ENCODE results near the gene PLD5. TPM values are rescaled to one million over a fixed set of nuclear protein-coding genes. Genes with fewer than 3 reads are reported as not detected.
"Not testable (repeated sequence)": the region's sequence is repeated elsewhere in the genome, so short reads cannot be mapped to it uniquely, and the experiment has no call there.

Gene PLD5
- total and polyA plus RNA-seq, 9 donors = 0.35 to 6.2 (median 1.1) TPM

- no peaks in the 10 kb centered on the region for H3K36me3 ChIP-seq
- H3K9me3 ChIP-seq = no peaks in the 10 kb centered on the region
- TF ChIP-seq CTCF (IDR thresholded peaks at IDR 0.05) (no peak), POLR2A (IDR thresholded peaks at IDR 0.05) (no peak), EP300 (IDR thresholded peaks at IDR 0.05) (no peak)
- no peaks in the 10 kb centered on the region for H3K27me3 ChIP-seq
- WGBS, 3 donors = 77 to 85% (median 85%) methylated on average over 4 of the region's 4 CpGs
- H3K4me3 ChIP-seq = no peak overlapping the region
- DNase-seq = no peak
- H3K27ac ChIP-seq = no peak overlapping the region
- H3K4me1 ChIP-seq (ENCODE audit: insufficient read depth) = no peaks in the 10 kb centered on the region
- intact Hi-C loops (cut with DNase I) = no loop called here
Measured at GRCh38 chr1:242100921-242101320, 423.6 kb downstream of the PLD5 start.

GRCh38 chr1:242097283-242097682, 427.2 kb downstream of the PLD5 start:
- intact Hi-C loops (cut with DNase I); H3K9me3 ChIP-seq; DNase-seq; H3K27ac ChIP-seq; H3K4me3 ChIP-seq; H3K4me1 ChIP-seq (ENCODE audit: insufficient read depth); H3K27me3 ChIP-seq; H3K36me3 ChIP-seq: not testable (repeated sequence)
- WGBS, 3 donors = 82 to 89% (median 84%) methylated on average over 3 of the region's 3 CpGs

- no peak for DNase-seq
- H3K36me3 ChIP-seq = no peaks in the 10 kb centered on the region
- H3K27me3 ChIP-seq = no peaks in the 10 kb centered on the region
- TF ChIP-seq EP300 (IDR thresholded peaks at IDR 0.05) = no peak
- TF ChIP-seq POLR2A (IDR thresholded peaks at IDR 0.05) = no peak
- no peak for TF ChIP-seq CTCF (IDR thresholded peaks at IDR 0.05)
- intact Hi-C loops (cut with DNase I) = no loop called here
- 82 to 87% (median 85%) methylated on average over 11 of the region's 11 CpGs for WGBS, 3 donors
- no peaks in the 10 kb centered on the region for H3K9me3 ChIP-seq
- peaks cover 5% of the 10 kb centered on the region for H3K4me1 ChIP-seq (ENCODE audit: insufficient read depth)
- no peak overlapping the region for H3K27ac ChIP-seq
- H3K4me3 ChIP-seq = no peak overlapping the region
Measured at GRCh38 chr1:242093116-242093515, 431.4 kb downstream of the PLD5 start.

- WGBS, 3 donors = 19 to 28% (median 20%) methylated on average over 5 of the region's 5 CpGs
- no peak for DNase-seq
- H3K27ac ChIP-seq = no peak overlapping the region
- H3K27me3 ChIP-seq = no peaks in the 10 kb centered on the region
- intact Hi-C loops (cut with DNase I) = no loop called here
- H3K4me3 ChIP-seq = no peak overlapping the region
- TF ChIP-seq POLR2A (IDR thresholded peaks at IDR 0.05) (no peak), EP300 (IDR thresholded peaks at IDR 0.05) (no peak), CTCF (IDR thresholded peaks at IDR 0.05) (no peak)
- peaks cover 6% of the 10 kb centered on the region for H3K4me1 ChIP-seq (ENCODE audit: insufficient read depth)
- no peaks in the 10 kb centered on the region for H3K9me3 ChIP-seq
- H3K36me3 ChIP-seq = no peaks in the 10 kb centered on the region
Measured at GRCh38 chr1:242089911-242090310, 434.6 kb downstream of the PLD5 start.

GRCh38 chr1:242088875-242089274, 435.6 kb downstream of the PLD5 start:
- no peak overlapping the region for H3K27ac ChIP-seq
- TF ChIP-seq POLR2A (IDR thresholded peaks at IDR 0.05) = no peak
- TF ChIP-seq CTCF (IDR thresholded peaks at IDR 0.05) = no peak
- no peak for TF ChIP-seq EP300 (IDR thresholded peaks at IDR 0.05)
- H3K36me3 ChIP-seq = no peaks in the 10 kb centered on the region
- no peaks in the 10 kb centered on the region for H3K27me3 ChIP-seq
- no peaks in the 10 kb centered on the region for H3K9me3 ChIP-seq
- intact Hi-C loops (cut with DNase I) = no loop called here
- H3K4me1 ChIP-seq (ENCODE audit: insufficient read depth) = peaks cover 6% of the 10 kb centered on the region
- no peak overlapping the region for H3K4me3 ChIP-seq
- no peak for DNase-seq
- WGBS, 3 donors = 83 to 88% (median 84%) methylated on average over 2 of the region's 2 CpGs

Data from ovary (tissue), 9 donors.